GM23338 (cell line): Measurements from ENCODE around the gene GSDME. TPM values are rescaled to one million over a fixed set of nuclear protein-coding genes. Genes with fewer than 3 reads are reported as not detected.

Experiments used
- ATAC-seq: fragments of 200-7000 bp; cut with Tn5 transposase; 3 replicates; pipeline ENCODE4 v1.9.1; 2020
- DNase-seq: peaks from one replicate; pipeline ENCODE4 v3.0.0-alpha.2; 2015; ENCODE audit warnings: low spot score
- H2AFZ ChIP-seq: fragments of 200-600 bp; sonication (generic); 2 replicates; pipeline ENCODE4 v1.8.0; 2016; ENCODE audit warnings: antibody characterized with exemption, mild to moderate bottlenecking, moderate library complexity
- H3F3A ChIP-seq: fragments of 200-600 bp; sonication (generic); replicated peaks from 2 replicates; pipeline ENCODE4 v1.8.0; 2017; ENCODE audit warnings: antibody characterized with exemption, mixed run types, low read depth
- H3K27ac ChIP-seq: fragments of 200-600 bp; sonication (generic); 2 replicates; pipeline ENCODE4 v1.6.1; 2016; ENCODE audit warnings: low read depth
- H3K27me3 ChIP-seq: fragments of 200-600 bp; sonication (generic); 2 replicates; pipeline ENCODE4 v1.8.0; 2016; ENCODE audit warnings: mild to moderate bottlenecking, mixed run types, moderate library complexity; ENCODE audit not compliant: insufficient read depth
- H3K36me3 ChIP-seq: fragments of 200-600 bp; sonication (generic); 2 replicates; pipeline ENCODE4 v1.8.0; 2016; ENCODE audit warnings: mild to moderate bottlenecking; ENCODE audit not compliant: insufficient read depth
- H3K4me1 ChIP-seq: fragments of 200-600 bp; sonication (generic); 2 replicates; pipeline ENCODE4 v1.8.0; 2016; ENCODE audit warnings: mild to moderate bottlenecking, moderate library complexity; ENCODE audit not compliant: insufficient read depth
- H3K4me2 ChIP-seq: fragments of 200-600 bp; sonication (generic); 2 replicates; pipeline ENCODE4 v1.7.1; 2017; ENCODE audit warnings: mixed run types
- H3K4me3 ChIP-seq: fragments of 200-600 bp; sonication (generic); 2 replicates; pipeline ENCODE4 v1.6.1; 2016; ENCODE audit warnings: mixed run types
- H3K79me2 ChIP-seq: fragments of 200-600 bp; sonication (generic); replicated peaks from 2 replicates; pipeline ENCODE4 v1.8.0; 2017; ENCODE audit warnings: mild to moderate bottlenecking; ENCODE audit not compliant: insufficient read depth
- H3K9me2 ChIP-seq: fragments of 200-600 bp; sonication (generic); 2 replicates; pipeline ENCODE4 v1.8.0; 2017; ENCODE audit not compliant: insufficient read depth
- H4K20me1 ChIP-seq: fragments of 200-600 bp; sonication (generic); replicated peaks from 2 replicates; pipeline ENCODE4 v1.8.0; 2017; ENCODE audit warnings: mild to moderate bottlenecking; ENCODE audit not compliant: insufficient read depth
- H3K27ac Mint-ChIP-seq: 2 replicates; pipeline ENCODE4 v1.8.0; 2020; ENCODE audit warnings: inconsistent platforms, mild to moderate bottlenecking, moderate library complexity, mixed read lengths
- H3K27me3 Mint-ChIP-seq: 3 replicates; pipeline ENCODE4 v1.8.0; 2022; ENCODE audit warnings: low read depth, mild to moderate bottlenecking, moderate library complexity, mixed read lengths, inconsistent platforms; ENCODE audit not compliant: insufficient read depth, poor library complexity
- H3K36me3 Mint-ChIP-seq: 3 replicates; pipeline ENCODE4 v1.8.0; 2021; ENCODE audit warnings: low read depth, mild to moderate bottlenecking, inconsistent platforms, moderate library complexity, mixed read lengths
- H3K4me1 Mint-ChIP-seq: 3 replicates; pipeline ENCODE4 v1.8.0; 2020; ENCODE audit warnings: mild to moderate bottlenecking, inconsistent platforms, mixed read lengths
- H3K4me3 Mint-ChIP-seq: 3 replicates; pipeline ENCODE4 v1.8.0; 2021; ENCODE audit warnings: moderate library complexity, mild to moderate bottlenecking, inconsistent platforms, mixed read lengths
- H3K9me3 Mint-ChIP-seq: 3 replicates; pipeline ENCODE4 v1.8.0; 2020; ENCODE audit warnings: moderate library complexity, mild to moderate bottlenecking, inconsistent platforms, mixed read lengths
- CREB1 ChIP-seq: fragments of 250-450 bp; sonication (Bioruptor Pico); IDR thresholded peaks from 2 replicates; pipeline ENCODE4 v1.5.0; 2020; ENCODE audit warnings: low read depth, mild to moderate bottlenecking, moderate library complexity
- CTCF ChIP-seq, 2 experiments: fragments of 200-600 bp in 1 of 2; sonication (generic) in 1 of 2; conservative IDR thresholded peaks; 2 replicates each; pipeline versions ENCODE4 v1.5.1 to v1.6.1; 2016 to 2017; ENCODE audit warnings: antibody characterized with exemption in 2 of 2, low read depth in 2 of 2, mild to moderate bottlenecking in 2 of 2, moderate library complexity in 1 of 2
- ETS1 ChIP-seq: IDR thresholded peaks from 2 replicates; pipeline ENCODE4 v1.6.1; 2016; ENCODE audit warnings: antibody characterized with exemption
- EZH2phosphoT487 ChIP-seq: fragments of 200-600 bp; sonication (generic); IDR thresholded peaks from one replicate; pipeline ENCODE4 v1.8.1; 2018; ENCODE audit warnings: antibody characterized with exemption; ENCODE audit not compliant: unreplicated experiment
- NANOG ChIP-seq: IDR thresholded peaks from 2 replicates; pipeline ENCODE4 v1.6.1; 2016; ENCODE audit warnings: antibody characterized with exemption, borderline replicate concordance
- polyA plus RNA-seq: library from polyadenylated mRNA; unstranded; fragments of >200 nt; fragmentation: Nextera tagmentation; extraction: Ambion mirVana; gene quantifications from 2 replicates; pipeline ENCODE4 v1.2.1, GENCODE V29; 2016
- total RNA-seq: library from RNA; depleted of rRNA; stranded (reverse); fragments of >200 nt; shearing (Covaris generic); gene quantifications from 2 replicates; pipeline ENCODE4 v1.2.3, GENCODE V29; 2014
- TF ChIP-seq, protein P1 (sequence below): fragments of 250-450 bp; sonication (Bioruptor Pico); IDR thresholded peaks from 2 replicates; pipeline ENCODE4 v1.5.0; 2020; ENCODE audit warnings: mild to moderate bottlenecking, moderate library complexity
- TF ChIP-seq, protein P2 (sequence below): IDR thresholded peaks from one replicate; pipeline ENCODE4 v1.6.1; 2018; ENCODE audit warnings: antibody characterized with exemption; ENCODE audit not compliant: unreplicated experiment

GSDME gene
- total and polyA plus RNA-seq, 2 experiments from 2014 or later: 8.3 to 8.5 TPM

GRCh38 chr7:24752073-24752800 lies 5.0 kb downstream of the GSDME start:
- H3F3A ChIP-seq: 0 out of 2 replicates have a peak, but pooled peaks cover 3% of the 10 kb centered on the region
- Mint-ChIP-seq H3K9me3 (no peaks in the 10 kb centered on the region), H3K36me3 (no peaks in the 10 kb centered on the region; the same call in 2 of the 3 replicates), H3K4me3 (no peak overlapping the region), H3K27me3 (peaks cover 20% of the 10 kb centered on the region), H3K4me1 (peaks cover 19% of the 10 kb centered on the region), H3K27ac (no peak overlapping the region)
- no peaks in the 10 kb centered on the region for H4K20me1 ChIP-seq
- ATAC-seq (no peak), DNase-seq (peak; percentile 28)
- no peak overlapping the region for H3K4me3 ChIP-seq
- H3K9me2 ChIP-seq: no peaks in the 10 kb centered on the region
- no peak overlapping the region for H2AFZ ChIP-seq
- no peaks in the 10 kb centered on the region for H3K79me2 ChIP-seq
- H3K4me2 ChIP-seq: no peak overlapping the region
- H3K27ac ChIP-seq: no peak overlapping the region
- no peaks in the 10 kb centered on the region for H3K36me3 ChIP-seq
- TF ChIP-seq CTCF (conservative IDR thresholded peaks at IDR 0.05; ENCODE audit: low read depth in 2 of 2) (no peak), ETS1 (no peak), EZH2phosphoT487 (no peak), NANOG (no peak), CREB1 (no peak)
- TF ChIP-seq, protein P1, sequence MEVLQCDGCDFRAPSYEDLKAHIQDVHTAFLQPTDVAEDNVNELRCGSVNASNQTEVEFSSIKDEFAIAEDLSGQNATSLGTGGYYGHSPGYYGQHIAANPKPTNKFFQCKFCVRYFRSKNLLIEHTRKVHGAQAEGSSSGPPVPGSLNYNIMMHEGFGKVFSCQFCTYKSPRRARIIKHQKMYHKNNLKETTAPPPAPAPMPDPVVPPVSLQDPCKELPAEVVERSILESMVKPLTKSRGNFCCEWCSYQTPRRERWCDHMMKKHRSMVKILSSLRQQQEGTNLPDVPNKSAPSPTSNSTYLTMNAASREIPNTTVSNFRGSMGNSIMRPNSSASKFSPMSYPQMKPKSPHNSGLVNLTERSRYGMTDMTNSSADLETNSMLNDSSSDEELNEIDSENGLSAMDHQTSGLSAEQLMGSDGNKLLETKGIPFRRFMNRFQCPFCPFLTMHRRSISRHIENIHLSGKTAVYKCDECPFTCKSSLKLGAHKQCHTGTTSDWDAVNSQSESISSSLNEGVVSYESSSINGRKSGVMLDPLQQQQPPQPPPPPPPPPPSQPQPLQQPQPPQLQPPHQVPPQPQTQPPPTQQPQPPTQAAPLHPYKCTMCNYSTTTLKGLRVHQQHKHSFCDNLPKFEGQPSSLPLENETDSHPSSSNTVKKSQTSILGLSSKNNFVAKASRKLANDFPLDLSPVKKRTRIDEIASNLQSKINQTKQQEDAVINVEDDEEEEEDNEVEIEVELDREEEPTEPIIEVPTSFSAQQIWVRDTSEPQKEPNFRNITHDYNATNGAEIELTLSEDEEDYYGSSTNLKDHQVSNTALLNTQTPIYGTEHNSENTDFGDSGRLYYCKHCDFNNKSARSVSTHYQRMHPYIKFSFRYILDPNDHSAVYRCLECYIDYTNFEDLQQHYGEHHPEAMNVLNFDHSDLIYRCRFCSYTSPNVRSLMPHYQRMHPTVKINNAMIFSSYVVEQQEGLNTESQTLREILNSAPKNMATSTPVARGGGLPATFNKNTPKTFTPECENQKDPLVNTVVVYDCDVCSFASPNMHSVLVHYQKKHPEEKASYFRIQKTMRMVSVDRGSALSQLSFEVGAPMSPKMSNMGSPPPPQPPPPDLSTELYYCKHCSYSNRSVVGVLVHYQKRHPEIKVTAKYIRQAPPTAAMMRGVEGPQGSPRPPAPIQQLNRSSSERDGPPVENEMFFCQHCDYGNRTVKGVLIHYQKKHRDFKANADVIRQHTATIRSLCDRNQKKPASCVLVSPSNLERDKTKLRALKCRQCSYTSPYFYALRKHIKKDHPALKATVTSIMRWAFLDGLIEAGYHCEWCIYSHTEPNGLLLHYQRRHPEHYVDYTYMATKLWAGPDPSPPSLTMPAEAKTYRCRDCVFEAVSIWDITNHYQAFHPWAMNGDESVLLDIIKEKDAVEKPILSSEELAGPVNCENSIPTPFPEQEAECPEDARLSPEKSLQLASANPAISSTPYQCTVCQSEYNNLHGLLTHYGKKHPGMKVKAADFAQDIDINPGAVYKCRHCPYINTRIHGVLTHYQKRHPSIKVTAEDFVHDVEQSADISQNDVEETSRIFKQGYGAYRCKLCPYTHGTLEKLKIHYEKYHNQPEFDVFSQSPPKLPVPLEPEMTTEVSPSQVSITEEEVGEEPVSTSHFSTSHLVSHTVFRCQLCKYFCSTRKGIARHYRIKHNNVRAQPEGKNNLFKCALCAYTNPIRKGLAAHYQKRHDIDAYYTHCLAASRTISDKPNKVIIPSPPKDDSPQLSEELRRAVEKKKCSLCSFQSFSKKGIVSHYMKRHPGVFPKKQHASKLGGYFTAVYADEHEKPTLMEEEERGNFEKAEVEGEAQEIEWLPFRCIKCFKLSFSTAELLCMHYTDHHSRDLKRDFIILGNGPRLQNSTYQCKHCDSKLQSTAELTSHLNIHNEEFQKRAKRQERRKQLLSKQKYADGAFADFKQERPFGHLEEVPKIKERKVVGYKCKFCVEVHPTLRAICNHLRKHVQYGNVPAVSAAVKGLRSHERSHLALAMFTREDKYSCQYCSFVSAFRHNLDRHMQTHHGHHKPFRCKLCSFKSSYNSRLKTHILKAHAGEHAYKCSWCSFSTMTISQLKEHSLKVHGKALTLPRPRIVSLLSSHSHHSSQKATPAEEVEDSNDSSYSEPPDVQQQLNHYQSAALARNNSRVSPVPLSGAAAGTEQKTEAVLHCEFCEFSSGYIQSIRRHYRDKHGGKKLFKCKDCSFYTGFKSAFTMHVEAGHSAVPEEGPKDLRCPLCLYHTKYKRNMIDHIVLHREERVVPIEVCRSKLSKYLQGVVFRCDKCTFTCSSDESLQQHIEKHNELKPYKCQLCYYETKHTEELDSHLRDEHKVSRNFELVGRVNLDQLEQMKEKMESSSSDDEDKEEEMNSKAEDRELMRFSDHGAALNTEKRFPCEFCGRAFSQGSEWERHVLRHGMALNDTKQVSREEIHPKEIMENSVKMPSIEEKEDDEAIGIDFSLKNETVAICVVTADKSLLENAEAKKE (CRISPR knock-in tag): peak; percentile 70
- TF ChIP-seq, protein P2, sequence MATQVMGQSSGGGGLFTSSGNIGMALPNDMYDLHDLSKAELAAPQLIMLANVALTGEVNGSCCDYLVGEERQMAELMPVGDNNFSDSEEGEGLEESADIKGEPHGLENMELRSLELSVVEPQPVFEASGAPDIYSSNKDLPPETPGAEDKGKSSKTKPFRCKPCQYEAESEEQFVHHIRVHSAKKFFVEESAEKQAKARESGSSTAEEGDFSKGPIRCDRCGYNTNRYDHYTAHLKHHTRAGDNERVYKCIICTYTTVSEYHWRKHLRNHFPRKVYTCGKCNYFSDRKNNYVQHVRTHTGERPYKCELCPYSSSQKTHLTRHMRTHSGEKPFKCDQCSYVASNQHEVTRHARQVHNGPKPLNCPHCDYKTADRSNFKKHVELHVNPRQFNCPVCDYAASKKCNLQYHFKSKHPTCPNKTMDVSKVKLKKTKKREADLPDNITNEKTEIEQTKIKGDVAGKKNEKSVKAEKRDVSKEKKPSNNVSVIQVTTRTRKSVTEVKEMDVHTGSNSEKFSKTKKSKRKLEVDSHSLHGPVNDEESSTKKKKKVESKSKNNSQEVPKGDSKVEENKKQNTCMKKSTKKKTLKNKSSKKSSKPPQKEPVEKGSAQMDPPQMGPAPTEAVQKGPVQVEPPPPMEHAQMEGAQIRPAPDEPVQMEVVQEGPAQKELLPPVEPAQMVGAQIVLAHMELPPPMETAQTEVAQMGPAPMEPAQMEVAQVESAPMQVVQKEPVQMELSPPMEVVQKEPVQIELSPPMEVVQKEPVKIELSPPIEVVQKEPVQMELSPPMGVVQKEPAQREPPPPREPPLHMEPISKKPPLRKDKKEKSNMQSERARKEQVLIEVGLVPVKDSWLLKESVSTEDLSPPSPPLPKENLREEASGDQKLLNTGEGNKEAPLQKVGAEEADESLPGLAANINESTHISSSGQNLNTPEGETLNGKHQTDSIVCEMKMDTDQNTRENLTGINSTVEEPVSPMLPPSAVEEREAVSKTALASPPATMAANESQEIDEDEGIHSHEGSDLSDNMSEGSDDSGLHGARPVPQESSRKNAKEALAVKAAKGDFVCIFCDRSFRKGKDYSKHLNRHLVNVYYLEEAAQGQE: no peak
- H3K27me3 ChIP-seq: peaks cover 24% of the 10 kb centered on the region
- peaks cover 15% of the 10 kb centered on the region for H3K4me1 ChIP-seq
